Panc1 (cell line): Measurements from ENCODE around the gene CANT1. TPM values are rescaled to one million over a fixed set of nuclear protein-coding genes. Genes with fewer than 3 reads are reported as not detected.

Experiments
- ATAC-seq: fragments of 200-7000 bp; cut with Tn5 transposase; 2 replicates; pipeline ENCODE4 v1.9.1; 2020; ENCODE audit warnings: mild to moderate bottlenecking, moderate library complexity
- BruUV-seq: library from RNA; stranded (reverse); fragments of 400-500 nt; replicated peaks from 2 replicates; lab custom pipeline; 2021; lab: Mats Ljungman, UMichigan
- CTCF ChIA-PET: fragments of 300-600 bp; sonication (Branson Sonifier 250); formaldehyde crosslinking; loops from one replicate; lab custom pipeline; 2022; ENCODE audit warnings: antibody characterized with exemption; lab: Charles Lee
- POLR2A ChIA-PET: fragments of 300-600 bp; sonication (Branson Sonifier 250); formaldehyde crosslinking; loops from one replicate; lab custom pipeline; 2022; ENCODE audit warnings: antibody characterized with exemption; lab: Charles Lee
- DNase-seq: peaks from one replicate; pipeline ENCODE4 v3.0.0-alpha.2; 2010; ENCODE audit warnings: low read depth, low spot score
- H3K27ac ChIP-seq: 2 replicates; pipeline ENCODE4 v1.5.1; 2011; ENCODE audit warnings: mild to moderate bottlenecking, low read length, inconsistent platforms
- H3K27me3 ChIP-seq: fragments of 200-500 bp; sonication (Bioruptor generic); 2 replicates; pipeline ENCODE4 v1.6.0; 2014; ENCODE audit warnings: low read length, inconsistent platforms; ENCODE audit not compliant: control insufficient read depth, insufficient read depth
- H3K36me3 ChIP-seq: fragments of 200-500 bp; sonication (Bioruptor generic); 2 replicates; pipeline ENCODE4 v1.5.1; 2014; ENCODE audit warnings: inconsistent platforms, mild to moderate bottlenecking, low read length, moderate library complexity; ENCODE audit not compliant: control insufficient read depth, insufficient read depth
- H3K4me1 ChIP-seq: 2 replicates; pipeline ENCODE4 v1.5.1; 2011; ENCODE audit warnings: inconsistent platforms, mild to moderate bottlenecking, low read length, moderate library complexity; ENCODE audit not compliant: control insufficient read depth, insufficient read depth
- H3K4me3 ChIP-seq, 2 experiments: 2 replicates each; pipeline ENCODE4 v1.5.1; 2011 to 2012; ENCODE audit warnings: low read depth in 2 of 2, low read length in 2 of 2, mild to moderate bottlenecking in 2 of 2, inconsistent platforms in 1 of 2, moderate library complexity in 1 of 2
- H3K9me3 ChIP-seq: fragments of 200-500 bp; sonication (Bioruptor generic); 2 replicates; pipeline ENCODE4 v1.5.1; 2014; ENCODE audit warnings: low read depth, mild to moderate bottlenecking, inconsistent platforms, low read length, moderate library complexity; ENCODE audit not compliant: control insufficient read depth, insufficient read depth
- POLR2AphosphoS5 ChIP-seq: IDR thresholded peaks from 2 replicates; pipeline ENCODE4 v1.6.1; 2012; ENCODE audit warnings: mild to moderate bottlenecking, low read depth, low read length, moderate library complexity
- SIN3A ChIP-seq: IDR thresholded peaks from 2 replicates; pipeline ENCODE4 v1.6.1; 2012; ENCODE audit warnings: low read depth, mild to moderate bottlenecking, low read length, moderate library complexity, borderline replicate concordance; ENCODE audit not compliant: insufficient read depth
- TCF7L2 ChIP-seq: IDR thresholded peaks from 2 replicates; pipeline ENCODE4 v1.6.1; 2011; ENCODE audit warnings: mild to moderate bottlenecking, low read depth, low read length, inconsistent platforms
- in situ Hi-C: cut with HindIII; loops from 2 replicates; pipeline ENCODE4 v1.10.0; 2016; ENCODE audit warnings: low sequenced_read_pairs, low pct_unique_long_range_greater_than_20kb
- intact Hi-C: fragments of 100-400 bp; cut with micrococcal nuclease; formaldehyde crosslinking; loops from one replicate; pipeline ENCODE4 v1.10.0; 2022; ENCODE audit not compliant: unreplicated experiment
- total RNA-seq: library from RNA; stranded (reverse); gene quantifications from one replicate; pipeline ENCODE4 v1.2.1, GENCODE V29; 2021; ENCODE audit not compliant: unreplicated experiment
- TF ChIP-seq, protein P1 (sequence below), 2 experiments: IDR thresholded peaks; 2 replicates each; pipeline ENCODE4 v1.6.1; 2011 to 2012; ENCODE audit warnings: low read depth in 2 of 2, control low read depth in 1 of 2, low read length in 1 of 2, mild to moderate bottlenecking in 1 of 2, moderate library complexity in 1 of 2; ENCODE audit not compliant: insufficient read depth in 1 of 2
- TF ChIP-seq, protein P2 (sequence below): fragments of 450-650 bp; IDR thresholded peaks from 2 replicates; pipeline ENCODE4 v1.5.1; 2017; ENCODE audit warnings: mild to moderate bottlenecking

Gene CANT1
- total RNA-seq, 1 experiment from 2014 or later: 160 TPM

DNA sequence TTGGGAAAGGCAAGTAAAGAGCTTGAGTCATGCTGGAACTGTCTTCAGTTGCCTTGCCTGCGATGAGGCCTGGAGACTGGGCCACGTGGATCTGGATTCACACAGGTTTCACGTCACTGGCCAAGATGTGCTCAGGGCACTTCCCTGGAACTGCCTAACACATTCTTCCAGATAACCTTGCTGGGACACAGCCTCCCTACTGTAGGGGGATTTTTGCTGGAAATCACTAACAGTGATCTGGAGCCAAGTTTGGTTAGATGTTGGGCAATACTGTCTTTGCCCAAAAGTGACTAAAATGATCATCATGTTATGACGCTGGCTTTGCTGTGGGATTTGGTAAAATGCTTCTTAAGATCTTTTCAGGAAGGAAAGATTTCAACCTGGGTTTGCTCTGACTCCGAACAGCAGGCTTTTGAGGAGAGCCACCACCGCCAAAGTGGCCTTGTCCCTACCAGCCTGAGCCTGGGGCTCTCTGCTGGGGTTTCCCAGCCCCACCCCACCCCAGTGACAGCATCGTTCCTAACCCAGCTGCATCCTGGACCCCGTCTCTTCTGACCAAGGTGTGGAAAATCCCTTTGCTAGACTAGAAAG, 29.1 kb upstream of the CANT1 start:
- H3K4me3 ChIP-seq: no peak overlapping the region
- DNase-seq (no peak), ATAC-seq (no peak)
- CTCF ChIA-PET: no interaction called here
- no peaks in the 10 kb centered on the region for H3K36me3 ChIP-seq
- intact Hi-C loops (no loop called here), in situ Hi-C loops (no loop called here)
- TF ChIP-seq, protein P1, sequence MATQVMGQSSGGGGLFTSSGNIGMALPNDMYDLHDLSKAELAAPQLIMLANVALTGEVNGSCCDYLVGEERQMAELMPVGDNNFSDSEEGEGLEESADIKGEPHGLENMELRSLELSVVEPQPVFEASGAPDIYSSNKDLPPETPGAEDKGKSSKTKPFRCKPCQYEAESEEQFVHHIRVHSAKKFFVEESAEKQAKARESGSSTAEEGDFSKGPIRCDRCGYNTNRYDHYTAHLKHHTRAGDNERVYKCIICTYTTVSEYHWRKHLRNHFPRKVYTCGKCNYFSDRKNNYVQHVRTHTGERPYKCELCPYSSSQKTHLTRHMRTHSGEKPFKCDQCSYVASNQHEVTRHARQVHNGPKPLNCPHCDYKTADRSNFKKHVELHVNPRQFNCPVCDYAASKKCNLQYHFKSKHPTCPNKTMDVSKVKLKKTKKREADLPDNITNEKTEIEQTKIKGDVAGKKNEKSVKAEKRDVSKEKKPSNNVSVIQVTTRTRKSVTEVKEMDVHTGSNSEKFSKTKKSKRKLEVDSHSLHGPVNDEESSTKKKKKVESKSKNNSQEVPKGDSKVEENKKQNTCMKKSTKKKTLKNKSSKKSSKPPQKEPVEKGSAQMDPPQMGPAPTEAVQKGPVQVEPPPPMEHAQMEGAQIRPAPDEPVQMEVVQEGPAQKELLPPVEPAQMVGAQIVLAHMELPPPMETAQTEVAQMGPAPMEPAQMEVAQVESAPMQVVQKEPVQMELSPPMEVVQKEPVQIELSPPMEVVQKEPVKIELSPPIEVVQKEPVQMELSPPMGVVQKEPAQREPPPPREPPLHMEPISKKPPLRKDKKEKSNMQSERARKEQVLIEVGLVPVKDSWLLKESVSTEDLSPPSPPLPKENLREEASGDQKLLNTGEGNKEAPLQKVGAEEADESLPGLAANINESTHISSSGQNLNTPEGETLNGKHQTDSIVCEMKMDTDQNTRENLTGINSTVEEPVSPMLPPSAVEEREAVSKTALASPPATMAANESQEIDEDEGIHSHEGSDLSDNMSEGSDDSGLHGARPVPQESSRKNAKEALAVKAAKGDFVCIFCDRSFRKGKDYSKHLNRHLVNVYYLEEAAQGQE (IDR thresholded peaks at IDR 0.05; ENCODE audit: insufficient read depth in 1 of 2, low read depth in 2 of 2, low read length in 1 of 2): no peak
- H3K27ac ChIP-seq: no peak overlapping the region
- H3K27me3 ChIP-seq: no peaks in the 10 kb centered on the region
- no TSS peak for BruUV-seq
- 0 out of 2 replicates have a peak, but pooled peaks cover 5% of the 10 kb centered on the region for H3K4me1 ChIP-seq
- H3K9me3 ChIP-seq: no peaks in the 10 kb centered on the region
- POLR2A ChIA-PET: no interaction called here

GRCh38 chr17:79036596-79036995, 27.0 kb upstream of the CANT1 start:
- Histone ChIP-seq H3K27me3 (no peaks in the 10 kb centered on the region), H3K36me3 (no peaks in the 10 kb centered on the region), H3K9me3 (no peaks in the 10 kb centered on the region), H3K27ac (no peak overlapping the region), H3K4me1 (0 out of 2 replicates have a peak, but pooled peaks cover 5% of the 10 kb centered on the region), H3K4me3 (no peak overlapping the region)
- intact Hi-C loops (no loop called here), in situ Hi-C loops (no loop called here)
- CTCF ChIA-PET: interaction anchor here (0.7 to 1.5 kb wide), 2 partner anchors 9 to 24 kb away, joined by 3 to 5 read pairs; no protein-coding TSS in a partner anchor
- POLR2A ChIA-PET: no interaction called here
- ATAC-seq (no peak), DNase-seq (peak; percentile 39)
- no TSS peak for BruUV-seq
- TF ChIP-seq, protein P2, sequence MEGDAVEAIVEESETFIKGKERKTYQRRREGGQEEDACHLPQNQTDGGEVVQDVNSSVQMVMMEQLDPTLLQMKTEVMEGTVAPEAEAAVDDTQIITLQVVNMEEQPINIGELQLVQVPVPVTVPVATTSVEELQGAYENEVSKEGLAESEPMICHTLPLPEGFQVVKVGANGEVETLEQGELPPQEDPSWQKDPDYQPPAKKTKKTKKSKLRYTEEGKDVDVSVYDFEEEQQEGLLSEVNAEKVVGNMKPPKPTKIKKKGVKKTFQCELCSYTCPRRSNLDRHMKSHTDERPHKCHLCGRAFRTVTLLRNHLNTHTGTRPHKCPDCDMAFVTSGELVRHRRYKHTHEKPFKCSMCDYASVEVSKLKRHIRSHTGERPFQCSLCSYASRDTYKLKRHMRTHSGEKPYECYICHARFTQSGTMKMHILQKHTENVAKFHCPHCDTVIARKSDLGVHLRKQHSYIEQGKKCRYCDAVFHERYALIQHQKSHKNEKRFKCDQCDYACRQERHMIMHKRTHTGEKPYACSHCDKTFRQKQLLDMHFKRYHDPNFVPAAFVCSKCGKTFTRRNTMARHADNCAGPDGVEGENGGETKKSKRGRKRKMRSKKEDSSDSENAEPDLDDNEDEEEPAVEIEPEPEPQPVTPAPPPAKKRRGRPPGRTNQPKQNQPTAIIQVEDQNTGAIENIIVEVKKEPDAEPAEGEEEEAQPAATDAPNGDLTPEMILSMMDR: no peak
- TF ChIP-seq SIN3A (no peak), TCF7L2 (no peak), POLR2AphosphoS5 (no peak)
- TF ChIP-seq, protein P1 (IDR thresholded peaks at IDR 0.05; ENCODE audit: insufficient read depth in 1 of 2, low read depth in 2 of 2, low read length in 1 of 2): no peak
